ENCODE results near the gene PARD3B.

The PARD3B gene

DNA sequence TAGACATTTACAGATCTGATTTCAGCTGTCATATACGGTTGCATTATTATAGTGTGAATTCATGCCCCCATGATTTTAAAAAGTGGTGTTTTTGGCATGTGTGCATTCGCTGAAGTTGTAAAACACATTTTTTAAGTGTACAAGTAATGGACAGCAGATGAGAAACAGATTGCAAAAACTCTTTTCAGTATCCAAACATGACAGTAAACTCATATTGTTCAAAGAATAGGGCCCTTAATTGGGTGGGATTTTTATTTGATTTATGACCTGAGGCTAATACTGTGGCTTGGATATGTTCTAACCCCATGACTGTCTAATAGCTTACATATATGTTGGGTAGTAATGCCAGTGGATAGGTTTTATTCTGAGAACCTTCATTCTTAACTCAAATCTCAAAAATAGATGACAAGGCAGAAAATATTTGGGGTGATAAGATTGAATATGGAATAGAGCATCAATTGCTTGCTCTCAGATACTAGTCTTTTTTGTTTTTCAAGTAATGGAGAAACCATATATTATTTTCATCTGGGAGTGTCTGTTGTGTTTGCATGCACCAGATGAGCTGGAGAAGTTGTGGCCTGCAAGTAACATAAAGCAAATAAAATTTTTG, 118.6 kb downstream of the PARD3B start:
- DNase-seq (ENCODE audit: insufficient read length, low spot score): no peak
- no peak for FAIRE-seq

GRCh38 chr2:204664708-204665121, 119.4 kb downstream of the PARD3B start:
- TF ChIP-seq, protein P1, sequence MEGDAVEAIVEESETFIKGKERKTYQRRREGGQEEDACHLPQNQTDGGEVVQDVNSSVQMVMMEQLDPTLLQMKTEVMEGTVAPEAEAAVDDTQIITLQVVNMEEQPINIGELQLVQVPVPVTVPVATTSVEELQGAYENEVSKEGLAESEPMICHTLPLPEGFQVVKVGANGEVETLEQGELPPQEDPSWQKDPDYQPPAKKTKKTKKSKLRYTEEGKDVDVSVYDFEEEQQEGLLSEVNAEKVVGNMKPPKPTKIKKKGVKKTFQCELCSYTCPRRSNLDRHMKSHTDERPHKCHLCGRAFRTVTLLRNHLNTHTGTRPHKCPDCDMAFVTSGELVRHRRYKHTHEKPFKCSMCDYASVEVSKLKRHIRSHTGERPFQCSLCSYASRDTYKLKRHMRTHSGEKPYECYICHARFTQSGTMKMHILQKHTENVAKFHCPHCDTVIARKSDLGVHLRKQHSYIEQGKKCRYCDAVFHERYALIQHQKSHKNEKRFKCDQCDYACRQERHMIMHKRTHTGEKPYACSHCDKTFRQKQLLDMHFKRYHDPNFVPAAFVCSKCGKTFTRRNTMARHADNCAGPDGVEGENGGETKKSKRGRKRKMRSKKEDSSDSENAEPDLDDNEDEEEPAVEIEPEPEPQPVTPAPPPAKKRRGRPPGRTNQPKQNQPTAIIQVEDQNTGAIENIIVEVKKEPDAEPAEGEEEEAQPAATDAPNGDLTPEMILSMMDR (IDR thresholded peaks at IDR 0.05; ENCODE audit: insufficient read depth, missing control alignments): no peak
- FAIRE-seq (no peak), DNase-seq (ENCODE audit: insufficient read length, low spot score) (no peak)

More for the DNA sequence above, 118.6 kb downstream of the PARD3B start:
- TF ChIP-seq, protein P1 (IDR thresholded peaks at IDR 0.05; ENCODE audit: insufficient read depth, missing control alignments): no peak

GRCh38 chr2:204665207-204665606, 119.9 kb downstream of the PARD3B start:
- no peak for FAIRE-seq

DNA sequence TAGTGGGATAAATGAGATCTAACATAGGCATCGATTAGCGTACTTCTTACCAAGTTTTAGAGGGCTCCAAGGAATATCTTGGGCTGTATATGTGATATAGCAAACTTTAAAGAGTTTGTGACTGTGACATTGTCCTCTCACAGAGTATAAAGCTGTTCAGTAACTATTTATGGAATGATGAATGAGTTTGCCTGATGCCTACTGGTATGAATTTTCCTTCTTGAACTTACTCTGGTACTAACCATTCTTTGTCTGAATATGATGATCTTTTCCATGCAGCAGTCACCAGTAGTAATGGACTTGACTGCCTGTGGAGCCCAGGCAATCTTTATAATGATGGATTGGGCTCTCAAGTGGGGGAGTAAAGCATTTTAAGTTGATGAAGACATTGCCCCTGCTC, 120.5 kb downstream of the PARD3B start:
- no peak for DNase-seq (ENCODE audit: insufficient read length, low spot score)
- TF ChIP-seq, protein P1 (IDR thresholded peaks at IDR 0.05; ENCODE audit: insufficient read depth, missing control alignments): no peak

More at GRCh38 chr2:204665207-204665606, 119.9 kb downstream of the PARD3B start:
- no peak for DNase-seq (ENCODE audit: insufficient read length, low spot score)
- TF ChIP-seq, protein P1 (IDR thresholded peaks at IDR 0.05; ENCODE audit: insufficient read depth, missing control alignments): no peak

DNA sequence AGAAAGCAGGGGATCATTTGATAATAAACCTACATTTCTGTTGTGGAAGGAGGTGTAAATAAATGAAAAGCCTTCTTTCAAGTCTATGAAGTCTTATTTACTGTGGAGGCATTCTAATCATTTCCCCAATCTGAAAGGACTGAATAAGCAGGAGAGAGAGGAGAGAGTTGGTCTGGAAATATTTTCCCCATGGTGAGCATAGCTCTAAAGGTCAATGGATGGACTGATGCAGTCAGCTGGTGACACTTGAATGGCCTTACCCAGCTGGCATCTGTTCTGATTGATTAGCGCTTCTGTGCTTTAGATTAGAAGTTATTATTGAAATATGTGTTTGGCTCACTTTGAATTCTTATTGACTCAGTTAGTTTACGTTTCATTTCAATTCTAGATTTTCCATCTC, 122.7 kb downstream of the PARD3B start:
- no peak for FAIRE-seq
- TF ChIP-seq, protein P1 (IDR thresholded peaks at IDR 0.05; ENCODE audit: insufficient read depth, missing control alignments): no peak

More for the DNA sequence above, 120.5 kb downstream of the PARD3B start:
- no peak for FAIRE-seq

DNA sequence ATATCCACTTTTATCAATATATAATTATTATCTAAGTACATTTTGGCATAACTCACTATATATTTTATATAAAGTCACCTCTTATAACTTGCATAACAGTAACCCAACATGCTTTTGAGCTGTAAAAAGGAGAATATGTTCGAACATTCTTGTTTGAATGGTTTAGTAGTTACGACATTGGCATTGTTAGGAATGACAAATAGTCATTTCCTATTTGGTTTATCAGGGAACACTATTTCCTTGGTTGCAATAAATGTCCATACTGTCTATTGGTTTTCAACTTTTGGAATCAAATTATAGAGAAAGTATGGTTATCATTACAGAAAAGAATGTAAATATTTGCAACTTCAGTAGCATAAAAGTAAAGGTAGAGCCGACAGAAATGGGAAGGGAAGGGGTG, 124.1 kb downstream of the PARD3B start:
- DNase-seq (ENCODE audit: insufficient read length, low spot score): no peak
- TF ChIP-seq, protein P1 (IDR thresholded peaks at IDR 0.05; ENCODE audit: insufficient read depth, missing control alignments): no peak
- FAIRE-seq: no peak

More for the DNA sequence above, 122.7 kb downstream of the PARD3B start:
- DNase-seq (ENCODE audit: insufficient read length, low spot score): no peak

DNA sequence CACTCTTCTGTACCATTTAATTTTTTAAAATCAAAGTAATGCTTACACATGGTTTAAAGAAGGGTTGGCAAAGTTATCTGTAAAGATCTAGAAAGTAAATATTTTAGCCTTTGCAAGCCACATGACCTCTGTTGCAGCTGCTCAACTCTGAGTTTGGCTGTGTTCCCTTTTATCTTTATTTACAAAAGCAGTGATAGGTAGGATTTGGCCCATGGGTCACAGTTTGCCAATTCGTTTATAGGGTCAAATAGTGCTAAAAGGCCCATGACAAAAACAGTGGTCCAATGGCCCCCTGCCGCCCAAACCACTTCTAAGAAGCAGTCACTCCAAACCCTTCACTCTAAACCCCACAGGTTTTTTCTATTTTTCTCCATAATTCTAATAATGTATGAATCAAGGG, 124.8 kb downstream of the PARD3B start:
- TF ChIP-seq, protein P1 (IDR thresholded peaks at IDR 0.05; ENCODE audit: insufficient read depth, missing control alignments): no peak
- no peak for DNase-seq (ENCODE audit: insufficient read length, low spot score)
- no peak for FAIRE-seq

Measured in D721Med (cell line).